GM18517 (cell line): Measurements from ENCODE around the gene RPP25.

ENCODE experiments used
- ATAC-seq: cut with Tn5 transposase; IDR thresholded peaks from one replicate; pipeline ENCODE4 v1.9.1; 2021; ENCODE audit warnings: mild to moderate bottlenecking, moderate library complexity; ENCODE audit not compliant: unreplicated experiment

Gene RPP25, protein sequence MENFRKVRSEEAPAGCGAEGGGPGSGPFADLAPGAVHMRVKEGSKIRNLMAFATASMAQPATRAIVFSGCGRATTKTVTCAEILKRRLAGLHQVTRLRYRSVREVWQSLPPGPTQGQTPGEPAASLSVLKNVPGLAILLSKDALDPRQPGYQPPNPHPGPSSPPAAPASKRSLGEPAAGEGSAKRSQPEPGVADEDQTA

DNA sequence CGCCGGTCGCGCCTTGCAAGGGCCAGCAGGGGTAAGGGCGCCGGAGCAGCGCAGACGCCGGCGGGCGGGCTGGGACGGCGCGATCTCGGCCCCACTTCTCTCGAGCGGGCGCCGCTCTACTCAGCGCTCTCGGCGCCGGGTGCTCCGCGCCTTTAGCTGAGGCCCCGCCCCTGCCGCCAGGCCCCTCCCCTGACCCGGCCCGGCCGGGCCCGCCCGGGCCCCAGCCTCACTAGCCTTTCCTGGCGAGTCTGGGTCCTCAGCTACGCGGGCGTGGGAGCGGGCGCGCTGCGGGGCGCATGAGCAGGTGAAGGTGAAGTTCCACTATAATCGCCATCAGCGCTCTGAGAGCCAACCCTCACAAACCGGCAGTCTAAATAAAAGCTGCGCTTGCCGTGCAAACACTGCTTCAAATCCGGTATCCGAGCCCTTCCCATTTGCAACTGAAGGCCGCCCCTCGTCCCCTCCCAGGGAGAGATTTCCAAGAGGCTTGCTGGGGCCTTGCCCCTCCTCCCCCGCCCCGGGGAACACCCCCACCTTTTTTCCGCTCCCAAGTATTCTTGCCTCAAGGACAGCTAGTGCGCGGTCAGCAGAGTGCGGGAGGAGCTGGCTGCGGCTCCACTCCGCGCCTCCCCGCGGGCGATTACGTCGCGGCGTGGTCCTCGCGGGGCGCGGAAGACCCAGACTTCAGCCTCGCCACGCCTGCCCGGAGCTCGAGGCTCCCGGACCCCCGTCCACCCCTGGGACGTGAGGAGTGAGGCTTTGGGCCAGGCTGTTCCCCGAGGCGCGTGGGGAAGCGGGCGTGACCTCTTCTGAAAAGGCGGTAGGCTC, at the start of gene RPP25:
RPP25 (minus strand) TSS at position 125 of the 828 bp plus-strand sequence. CDS start 189 bp downstream, outside the sequence.
- no peak for ATAC-seq

DNA sequence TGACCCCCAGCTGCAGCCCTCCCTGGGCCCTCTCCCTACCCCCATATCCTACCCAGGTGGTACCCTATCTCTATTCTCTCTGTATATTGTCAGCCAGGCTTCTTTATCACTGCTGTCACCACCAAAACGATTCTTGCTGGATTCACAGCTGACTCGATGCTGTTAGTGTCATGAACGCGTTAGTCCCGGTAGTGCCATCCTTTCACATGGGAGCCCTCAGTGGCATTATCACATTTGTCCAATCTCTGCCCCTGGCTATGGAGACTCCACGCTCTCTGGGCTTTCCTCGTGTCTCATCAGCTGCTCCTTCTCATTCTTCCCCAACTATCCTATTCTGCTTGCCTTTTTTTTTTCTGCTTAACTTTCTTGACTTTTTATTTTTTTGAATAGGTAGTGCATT, 45.8 kb upstream of the RPP25 start:
- ATAC-seq: no peak

DNA sequence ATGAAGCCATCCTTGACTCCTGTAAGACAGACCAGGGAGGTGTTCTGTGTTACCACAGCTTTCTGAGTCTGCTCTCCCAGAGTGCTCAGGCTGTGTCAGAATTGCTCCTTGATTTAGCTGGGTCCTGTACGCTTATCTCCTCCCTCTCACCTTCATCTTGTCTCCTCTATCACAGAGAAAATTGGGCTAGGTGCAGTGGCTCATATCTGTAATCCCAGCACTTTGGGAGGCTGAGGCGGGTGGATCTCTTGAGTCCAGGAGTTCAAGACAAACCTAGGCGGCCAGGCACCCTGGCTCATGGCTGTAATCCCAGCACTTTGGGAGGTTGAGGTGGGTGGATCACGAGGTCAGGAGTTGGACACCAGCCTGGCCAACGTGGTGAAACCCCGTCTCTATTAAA, 44.7 kb upstream of the RPP25 start:
- no peak for ATAC-seq

DNA sequence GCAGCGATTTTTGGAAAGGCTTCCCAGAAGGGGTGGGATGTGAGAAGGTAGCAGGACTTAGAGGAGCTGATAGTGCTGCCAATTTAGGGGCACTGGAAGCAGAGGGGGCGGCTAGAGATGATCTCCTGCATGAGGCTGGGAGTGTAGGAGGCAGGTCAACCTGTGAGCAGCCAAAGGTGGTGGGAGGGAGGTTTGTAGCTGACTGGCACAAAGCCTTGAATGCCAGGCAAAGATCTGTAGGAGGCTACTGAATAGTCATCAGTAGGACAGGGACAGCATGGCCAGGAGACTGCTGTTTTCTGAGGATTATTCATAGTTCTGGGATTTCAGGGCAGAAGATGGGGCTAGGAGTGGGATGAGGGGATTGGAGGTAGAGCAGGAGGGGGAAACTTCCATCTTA, 41.0 kb upstream of the RPP25 start:
- ATAC-seq: no peak

DNA sequence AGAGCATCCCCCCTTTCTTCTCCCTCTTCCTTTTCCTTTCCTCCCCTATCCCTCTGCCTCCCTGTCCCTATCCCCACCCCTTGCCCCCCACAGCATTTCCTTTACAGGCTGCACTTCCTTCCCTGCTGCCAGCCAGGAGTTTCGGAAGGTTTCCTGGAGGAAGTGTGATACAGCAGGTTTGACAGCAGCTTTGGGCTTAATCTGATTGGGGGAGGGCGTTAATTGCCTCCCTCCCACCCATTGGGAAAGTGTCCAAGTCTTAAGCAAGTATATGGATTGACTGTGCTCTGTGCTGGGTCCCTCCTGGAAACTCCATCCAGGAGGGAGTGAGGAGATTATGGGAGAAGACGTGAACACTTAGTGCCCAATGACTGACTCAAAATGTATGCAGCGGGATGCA, 40.6 kb upstream of the RPP25 start:
- no peak for ATAC-seq

DNA sequence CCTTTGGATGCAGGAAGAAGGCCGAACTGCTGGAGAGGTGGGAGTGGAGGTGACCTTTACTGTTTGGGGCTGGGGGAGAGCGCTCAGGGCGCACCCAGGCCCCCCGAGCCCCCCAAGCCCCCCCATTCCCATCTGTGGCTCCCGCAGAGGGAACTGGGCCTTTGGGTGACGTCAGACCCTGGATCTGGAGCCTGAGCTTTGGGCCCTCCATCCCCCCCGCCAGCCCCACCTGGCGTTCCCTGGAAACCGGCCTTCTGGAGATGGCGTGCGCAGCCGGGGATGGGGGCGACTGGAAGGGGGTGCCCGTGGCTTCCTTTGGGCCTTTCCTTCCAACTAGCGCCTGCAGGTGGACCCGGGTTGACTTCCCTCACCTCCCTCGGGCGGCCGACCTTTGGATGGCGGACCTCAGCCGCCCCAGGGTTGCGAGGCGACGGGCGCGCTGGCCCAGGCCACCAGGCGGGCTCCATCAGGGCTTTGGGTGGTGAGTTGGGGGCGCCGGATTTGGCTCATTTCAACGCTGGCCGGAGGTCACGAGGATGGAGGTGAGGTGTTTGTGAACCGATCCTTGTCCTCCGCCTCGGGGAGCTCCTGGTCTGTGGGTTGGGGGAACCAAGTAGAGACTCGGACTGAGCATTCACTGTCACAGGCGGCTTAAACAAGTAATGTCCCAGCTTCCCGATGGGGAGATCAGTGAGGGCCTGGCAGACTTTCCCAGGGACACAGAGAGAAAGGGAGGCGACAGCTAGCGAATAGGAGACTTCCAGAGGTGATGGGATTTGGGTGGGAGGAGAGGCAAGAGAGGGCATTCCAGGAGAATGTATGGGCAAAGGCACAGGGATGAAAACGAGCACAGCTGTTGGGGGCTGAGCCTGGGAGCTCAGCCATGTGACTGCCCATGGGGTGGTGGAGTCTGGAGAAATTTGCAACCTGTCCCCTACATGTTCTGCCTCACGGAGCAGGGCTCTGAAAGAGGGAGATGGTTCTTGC, 39.5 kb upstream of the RPP25 start:
- no peak for ATAC-seq

DNA sequence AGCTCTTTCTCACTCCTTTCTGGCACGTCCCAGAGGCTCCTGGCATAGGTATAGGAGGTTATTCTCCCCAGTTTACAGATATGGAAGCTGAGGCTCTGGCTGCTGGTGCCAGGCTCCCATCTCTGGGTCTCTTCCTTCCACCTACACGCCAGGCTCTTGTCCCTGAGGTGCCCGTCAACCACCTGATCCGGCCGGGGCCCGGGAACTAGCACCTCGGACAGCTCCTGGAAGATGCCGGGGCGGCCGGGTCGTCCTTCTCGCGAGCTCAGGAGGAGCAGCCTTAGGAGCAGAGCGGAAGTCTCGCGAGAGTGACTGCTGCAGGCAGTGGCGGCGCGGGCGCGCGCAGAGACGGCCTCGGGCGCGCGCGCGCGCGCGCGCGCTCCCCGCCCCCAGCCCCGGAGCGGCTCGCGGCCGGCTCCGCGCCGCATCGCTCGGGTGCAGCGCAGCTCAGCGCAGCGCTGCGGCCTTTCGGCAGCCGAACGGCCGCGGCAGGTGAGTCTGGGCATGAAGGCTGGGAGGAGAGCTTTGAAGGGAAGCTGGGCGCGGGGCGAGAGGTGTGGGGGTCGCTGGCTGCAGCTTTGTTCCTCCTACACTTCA, 38.7 kb upstream of the RPP25 start, which contains the start of gene SCAMP5:
SCAMP5 (plus strand) TSS at position 382 of the 597 bp plus-strand sequence. CDS start 16,277 bp downstream, outside the sequence.
- ATAC-seq: no peak

DNA sequence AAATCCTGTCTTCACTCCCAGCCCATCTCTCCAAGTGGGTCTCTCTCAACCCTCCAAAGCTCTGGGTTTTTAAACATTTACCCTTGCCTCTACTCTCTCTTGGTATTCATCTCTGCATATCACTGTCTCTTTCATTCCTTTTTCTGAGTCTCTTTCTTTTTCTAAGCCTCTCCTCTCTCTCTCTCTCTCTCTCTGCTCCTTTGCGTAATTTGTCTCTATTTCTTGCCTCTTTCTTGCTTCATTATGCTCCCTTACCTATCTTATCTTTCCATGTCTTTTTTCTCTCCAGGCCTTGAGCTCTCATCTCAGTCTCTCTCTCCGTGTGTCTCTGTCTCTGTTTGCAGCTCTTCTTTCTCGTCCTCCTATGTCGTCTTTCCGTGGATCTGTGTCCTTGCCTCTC, 38.1 kb upstream of the RPP25 start:
- ATAC-seq: no peak

DNA sequence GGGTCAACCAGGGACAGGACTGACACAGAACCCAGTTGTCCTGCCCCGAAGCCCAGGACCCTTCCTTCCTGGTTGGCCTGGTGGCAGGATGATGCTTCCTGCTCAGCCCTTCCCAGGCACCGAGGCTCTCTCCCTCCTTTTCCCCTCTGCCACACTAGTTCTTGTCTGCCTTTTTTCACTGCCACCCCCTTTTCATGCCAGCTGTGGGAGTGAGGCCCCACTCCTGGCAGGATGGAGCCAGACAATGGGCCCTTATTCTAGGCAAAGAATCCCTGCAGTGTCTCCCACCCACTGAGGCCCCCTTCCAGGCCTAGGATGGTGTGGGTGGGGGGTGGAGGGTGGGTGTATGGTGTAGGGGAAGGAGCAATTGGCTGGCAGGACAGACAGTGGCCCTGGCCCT, 37.7 kb upstream of the RPP25 start:
- ATAC-seq: no peak

DNA sequence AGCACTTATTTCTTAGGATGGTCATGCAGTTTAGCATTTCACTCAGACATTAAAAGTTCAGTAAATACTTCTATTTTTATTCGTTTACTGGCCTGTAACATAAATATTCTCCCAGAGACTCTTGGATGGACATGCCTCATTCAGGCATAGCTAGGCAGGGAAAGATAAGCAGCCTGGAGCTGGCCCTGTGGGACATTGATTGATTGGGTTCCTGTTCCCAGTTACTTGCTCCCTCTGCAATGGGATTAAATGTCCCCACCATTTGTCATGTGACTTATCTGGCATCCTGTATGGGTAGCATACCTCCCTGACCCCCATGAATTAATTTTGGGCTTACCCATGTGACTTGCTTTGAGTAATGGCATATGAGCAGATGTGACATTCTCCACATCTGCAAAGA, 36.0 kb upstream of the RPP25 start:
- no peak for ATAC-seq

DNA sequence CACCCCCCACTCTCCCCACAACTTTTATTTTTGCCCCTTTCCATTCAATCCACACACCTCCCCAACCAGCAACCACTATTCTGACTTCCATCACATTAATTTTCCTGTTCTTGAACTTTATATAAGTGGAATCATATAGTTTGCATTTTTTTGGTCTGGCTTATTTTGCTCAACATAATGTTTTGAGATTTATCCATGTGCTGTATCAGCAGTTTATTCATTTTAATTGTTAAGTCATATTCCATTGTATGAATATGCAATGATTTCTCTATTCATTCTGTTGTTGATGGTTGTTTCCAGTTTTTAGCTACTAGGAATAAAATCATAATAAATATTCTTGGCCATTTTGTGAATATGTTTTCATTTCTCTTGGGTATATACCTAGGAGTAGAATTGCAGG, 33.0 kb upstream of the RPP25 start:
- ATAC-seq: no peak

DNA sequence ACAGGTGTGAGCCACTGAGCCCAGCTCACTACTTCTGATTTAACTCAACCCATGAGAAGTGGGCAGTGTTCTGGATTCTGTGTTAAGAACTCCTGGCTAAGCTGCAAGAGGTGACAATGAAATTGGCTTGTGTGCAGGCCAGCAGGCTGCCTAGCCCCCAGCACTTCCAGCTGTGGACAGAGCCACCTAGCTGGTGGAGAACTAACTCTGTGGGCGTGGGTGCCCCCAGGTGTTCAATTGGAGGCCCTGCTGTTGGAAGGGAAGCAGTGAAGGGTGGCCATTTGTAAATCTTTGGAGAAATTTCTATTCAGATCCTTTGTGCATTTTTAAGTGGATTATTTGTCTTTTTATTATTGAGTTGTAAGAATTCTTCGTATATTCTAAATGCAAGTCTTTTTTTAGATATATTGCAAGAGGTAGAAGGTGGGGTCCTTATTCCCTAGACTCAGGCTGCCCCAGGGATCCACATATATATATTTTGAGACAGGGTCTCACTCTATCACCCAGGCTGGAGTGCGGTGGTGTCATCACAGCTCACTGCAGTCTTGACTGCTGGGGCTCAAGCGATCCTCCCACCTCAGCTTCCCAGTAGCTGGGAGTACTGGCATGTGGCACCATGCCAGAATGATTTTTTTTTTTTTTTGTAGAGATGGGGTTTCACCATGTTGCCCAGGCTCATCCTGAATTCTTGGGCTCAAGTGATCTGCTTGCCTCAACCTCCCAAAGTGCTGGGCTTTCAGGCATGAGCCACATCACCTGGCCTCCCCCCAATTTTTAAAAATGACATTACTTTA, 31.6 kb upstream of the RPP25 start:
- ATAC-seq: no peak

DNA sequence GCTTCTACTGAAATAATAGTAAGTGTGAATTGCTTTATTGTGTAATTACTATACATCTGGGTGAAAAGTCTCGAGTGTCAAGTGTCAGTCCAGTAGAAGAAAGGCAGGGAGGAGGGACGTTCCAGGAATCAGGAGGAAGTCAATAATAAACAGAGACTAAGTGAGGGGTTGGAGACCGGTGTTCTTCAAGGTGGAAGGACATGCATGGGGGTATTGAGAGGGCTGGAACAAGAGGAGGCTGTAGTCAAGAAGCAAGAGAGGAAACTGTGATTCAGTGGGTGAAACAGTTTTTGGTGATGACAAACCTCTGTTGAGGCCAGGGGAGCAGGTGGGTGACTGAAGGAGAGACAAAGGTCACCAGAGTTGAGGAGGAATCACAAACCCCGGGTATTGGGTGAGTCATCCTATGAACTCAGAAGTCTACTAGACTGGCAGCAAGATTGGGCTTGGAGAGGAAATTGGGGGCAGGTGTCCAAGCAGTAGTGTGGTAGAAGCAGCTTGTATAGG, 27.2 kb upstream of the RPP25 start:
- no peak for ATAC-seq

DNA sequence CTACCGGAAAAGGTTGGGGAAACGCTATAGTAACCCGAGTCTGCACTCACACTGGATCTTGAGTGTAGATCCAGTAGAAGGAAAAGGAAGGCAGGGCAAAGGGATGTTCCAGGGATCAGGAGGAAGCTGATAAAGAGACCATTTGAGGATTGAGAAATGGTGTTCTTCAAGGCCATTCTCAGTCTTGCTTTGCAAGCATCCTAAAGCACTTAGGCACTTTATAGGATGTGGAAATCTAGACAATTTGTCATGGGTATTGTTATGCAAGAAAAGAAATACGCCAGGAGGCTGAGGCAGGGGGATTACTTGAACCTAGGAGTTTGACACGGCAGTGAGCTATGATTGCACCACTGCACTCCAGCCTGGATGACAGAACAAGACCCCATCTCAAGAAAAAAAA, 25.6 kb upstream of the RPP25 start:
- ATAC-seq: no peak

DNA sequence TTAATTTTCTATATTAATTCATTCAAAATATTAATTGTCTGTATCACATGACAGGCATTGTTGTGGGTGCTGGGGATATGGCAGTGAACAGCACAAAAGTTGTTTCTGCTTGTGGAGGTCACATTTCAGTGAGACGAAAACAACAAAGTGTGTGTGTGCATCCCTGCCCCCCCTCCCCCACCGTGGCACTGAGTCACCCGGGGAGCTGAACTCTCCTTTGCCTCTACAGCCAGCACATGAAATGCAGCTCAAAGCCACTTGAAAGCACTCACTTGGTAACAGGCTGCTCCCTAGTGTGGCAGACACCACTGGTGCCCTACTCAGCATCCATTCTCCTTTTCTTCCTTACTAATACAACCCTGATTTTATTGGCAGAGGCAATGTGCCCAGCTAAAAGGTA, 21.9 kb upstream of the RPP25 start:
- ATAC-seq: no peak

DNA sequence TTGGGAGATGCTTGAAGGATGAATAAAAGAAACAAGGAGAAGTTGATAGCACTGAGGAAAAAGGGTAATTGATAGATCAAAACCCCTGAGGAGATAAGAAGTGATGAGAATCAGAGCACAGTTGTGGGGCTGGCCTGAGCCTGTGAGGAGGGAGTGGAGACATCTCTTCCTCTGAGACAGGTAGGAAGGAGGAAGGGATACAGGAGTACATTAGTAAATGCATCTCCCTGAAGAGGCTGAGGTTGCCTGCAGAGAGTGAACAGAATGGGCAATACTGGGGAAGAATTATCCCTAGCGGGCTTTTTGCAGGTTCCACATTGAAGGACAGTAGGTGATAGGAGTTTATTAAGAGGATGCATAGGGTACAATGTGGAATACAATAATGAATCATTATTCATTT, 21.5 kb upstream of the RPP25 start:
- ATAC-seq: no peak

DNA sequence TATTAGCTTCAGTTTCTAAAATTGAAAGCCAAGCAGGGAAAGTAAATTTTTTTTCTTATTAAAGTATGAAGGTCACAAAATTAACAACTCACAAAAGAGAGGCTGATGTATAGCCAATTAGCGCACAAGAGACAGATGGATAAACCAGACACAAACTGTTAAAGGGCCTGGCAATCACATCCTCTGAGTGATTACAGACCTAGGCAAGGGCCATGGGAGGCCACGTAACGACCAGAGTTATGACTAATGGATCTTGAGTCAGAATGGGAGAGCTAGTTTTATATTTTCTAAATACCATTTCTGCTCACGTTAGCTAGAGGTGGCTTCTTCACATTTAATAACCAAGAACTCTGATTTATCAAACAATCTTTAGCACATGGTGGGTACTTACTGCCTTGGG, 21.0 kb upstream of the RPP25 start:
- no peak for ATAC-seq

DNA sequence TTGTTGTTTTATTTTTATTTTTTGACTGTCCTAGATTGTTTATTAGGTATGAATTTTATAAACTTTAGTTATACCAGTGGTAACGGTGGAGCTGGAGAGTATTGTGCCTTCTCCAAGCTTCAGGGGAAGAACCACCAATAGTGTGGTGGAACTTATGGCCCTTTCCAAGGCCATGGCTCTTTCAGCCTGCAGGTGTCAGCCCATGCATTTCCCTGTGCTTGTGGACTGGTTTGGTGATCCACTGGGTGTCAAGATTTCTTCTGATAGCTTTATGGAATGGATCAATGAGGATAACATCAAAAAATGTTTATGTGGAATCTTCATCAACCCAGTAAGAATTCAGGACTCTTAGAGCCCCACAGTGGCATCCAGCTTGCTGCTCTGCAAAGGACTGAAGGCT, 19.6 kb upstream of the RPP25 start:
- ATAC-seq: no peak

DNA sequence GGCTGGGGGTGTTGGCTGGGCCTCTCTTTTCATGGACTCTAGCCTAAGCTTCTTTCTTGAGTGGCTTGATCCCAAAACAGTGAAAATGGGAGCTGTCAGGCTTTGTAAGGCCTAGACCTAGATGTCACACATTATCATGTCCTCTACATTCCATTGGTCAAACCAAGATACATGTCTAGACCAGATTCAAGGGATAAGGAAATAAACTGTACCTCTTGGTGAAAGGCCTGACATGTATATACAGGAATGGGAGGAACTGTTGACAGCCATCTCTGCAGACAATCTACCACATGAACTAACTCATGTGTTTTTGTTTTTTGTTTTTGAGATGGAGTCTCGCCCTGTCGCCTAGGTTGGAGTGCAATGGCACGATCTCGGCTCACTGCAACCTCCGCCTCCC, 11.1 kb upstream of the RPP25 start:
- no peak for ATAC-seq

DNA sequence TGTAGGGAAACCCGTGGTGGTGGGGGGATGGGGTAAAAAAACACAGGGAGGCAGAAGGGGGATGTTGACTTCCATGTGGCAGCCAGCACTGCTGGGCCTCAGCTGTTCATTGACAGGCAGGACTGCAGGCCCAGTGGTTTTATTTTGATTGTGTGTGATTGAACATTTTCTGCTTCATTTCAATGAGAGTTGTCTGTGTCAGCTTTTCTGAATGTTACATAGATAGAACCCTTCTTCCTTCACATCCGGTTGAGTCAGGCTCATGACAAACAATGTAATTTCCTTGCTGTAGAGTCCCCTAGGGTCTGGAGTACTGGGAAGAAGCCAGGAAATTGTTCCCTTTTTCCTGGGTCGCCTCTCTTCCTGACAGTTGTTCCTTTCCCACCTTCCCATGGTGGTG, 8.2 kb upstream of the RPP25 start:
- no peak for ATAC-seq
